Natural killer cell treated with Interleukin-12 subunit alpha and Interleukin-12 subunit beta and Interleukin-15 and Interleukin-18, amount 100 ng/mL, for 72 hours (primary cell): ENCODE measurements around the gene OR9A2. TPM values are rescaled to one million over a fixed set of nuclear protein-coding genes. Genes with fewer than 3 reads are reported as not detected.

Experiments
- ATAC-seq, 2 donors: fragments of 150-1000 bp; cut with Tn5 transposase in 1 of 2; sonication (Bioruptor Pico), chemical (Tn5 transposase) in 1 of 2; 2 replicates each; pipeline ENCODE4 v1.10.0; 2021
- DNase-seq: peaks from one replicate; pipeline ENCODE4 v3.0.0; 2022; ENCODE audit warnings: low spot score
- H3K27ac Mint-ChIP-seq, 2 donors: 1 replicate in 1 of 2; 2 replicates in 1 of 2; pipeline ENCODE4 v1.8.0; 2022; ENCODE audit warnings: mixed read lengths in 2 of 2, mild to moderate bottlenecking in 1 of 2, moderate library complexity in 1 of 2
- H3K27me3 Mint-ChIP-seq, 2 donors: 1 replicate in 1 of 2; 2 replicates in 1 of 2; pipeline ENCODE4 v1.8.0; 2022; ENCODE audit warnings: mixed read lengths in 2 of 2
- H3K36me3 Mint-ChIP-seq: one replicate; pipeline ENCODE4 v1.8.0; 2022; ENCODE audit warnings: mixed read lengths
- H3K4me1 Mint-ChIP-seq, 2 donors: 1 replicate in 1 of 2; 2 replicates in 1 of 2; pipeline ENCODE4 v1.8.0; 2022; ENCODE audit warnings: low read depth in 2 of 2, mixed read lengths in 2 of 2, mild to moderate bottlenecking in 1 of 2
- H3K4me3 Mint-ChIP-seq: one replicate; pipeline ENCODE4 v1.8.0; 2022; ENCODE audit warnings: mixed read lengths
- H3K9me3 Mint-ChIP-seq: 2 replicates; pipeline ENCODE4 v1.8.0; 2022; ENCODE audit warnings: mixed read lengths
- total RNA-seq, 2 donors: library from RNA; stranded (reverse); gene quantifications; one replicate each; pipeline ENCODE4 v1.2.3, GENCODE V29; 2022

OR9A2 gene
- total RNA-seq, 2 donors from 2014 or later = not detected

DNA sequence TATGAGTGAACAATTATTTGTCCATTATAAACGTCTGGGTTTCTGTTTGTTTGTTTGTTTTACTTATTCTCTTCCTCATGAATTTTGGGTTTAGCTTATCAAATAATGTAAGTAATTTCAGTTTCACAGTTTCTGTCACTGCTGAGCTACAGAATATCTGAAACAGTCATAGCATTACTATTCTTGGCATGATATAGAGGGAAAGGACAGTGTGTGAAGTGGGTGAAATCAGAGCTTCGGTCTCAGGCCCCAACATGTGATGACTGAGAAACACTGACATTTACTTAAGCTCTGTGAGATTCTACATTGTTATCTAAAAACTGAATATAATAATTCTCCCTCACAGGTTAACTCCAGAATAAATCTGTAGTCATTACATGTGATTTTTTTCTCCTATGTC is 16.5 kb upstream of the OR9A2 start:
- H3K27me3 Mint-ChIP-seq = peaks cover 17 to 43% of the 10 kb centered on the region in 2 donors
- H3K36me3 Mint-ChIP-seq = no peaks in the 10 kb centered on the region
- no peaks in the 10 kb centered on the region for H3K4me1 Mint-ChIP-seq
- ATAC-seq = no peak
- DNase-seq = no peak
- H3K4me3 Mint-ChIP-seq = no peak overlapping the region
- no peaks in the 10 kb centered on the region for H3K9me3 Mint-ChIP-seq
- H3K27ac Mint-ChIP-seq = no peak overlapping the region

DNA sequence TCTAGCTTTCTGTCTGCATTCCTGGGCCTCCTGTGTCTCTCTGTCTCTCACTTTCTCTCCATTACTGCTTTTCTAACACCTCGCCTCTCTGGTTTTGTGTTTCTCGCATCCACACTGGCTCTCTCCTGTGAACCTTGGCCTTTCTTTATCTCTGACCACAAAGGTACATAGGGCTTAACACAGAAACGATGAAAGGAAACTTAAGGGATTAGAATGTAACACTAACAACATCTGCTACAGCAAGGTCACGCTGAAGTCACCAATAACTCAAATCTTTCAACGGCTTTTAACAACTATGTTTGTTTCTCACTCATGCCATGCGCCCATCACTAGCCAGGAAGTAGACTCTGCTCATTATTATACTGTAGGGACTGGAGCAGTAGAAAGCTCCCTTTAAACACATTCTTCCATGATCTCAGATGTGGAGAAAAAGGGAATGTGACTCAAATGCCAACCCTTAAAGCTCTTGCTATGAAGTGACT is 15.9 kb upstream of the OR9A2 start:
- no peaks in the 10 kb centered on the region for H3K36me3 Mint-ChIP-seq
- no peak overlapping the region for H3K27ac Mint-ChIP-seq
- peaks cover 16 to 44% of the 10 kb centered on the region in 2 donors for H3K27me3 Mint-ChIP-seq
- no peaks in the 10 kb centered on the region for H3K4me1 Mint-ChIP-seq
- no peaks in the 10 kb centered on the region for H3K9me3 Mint-ChIP-seq
- H3K4me3 Mint-ChIP-seq = no peak overlapping the region
- DNase-seq = no peak
- no peak for ATAC-seq

DNA sequence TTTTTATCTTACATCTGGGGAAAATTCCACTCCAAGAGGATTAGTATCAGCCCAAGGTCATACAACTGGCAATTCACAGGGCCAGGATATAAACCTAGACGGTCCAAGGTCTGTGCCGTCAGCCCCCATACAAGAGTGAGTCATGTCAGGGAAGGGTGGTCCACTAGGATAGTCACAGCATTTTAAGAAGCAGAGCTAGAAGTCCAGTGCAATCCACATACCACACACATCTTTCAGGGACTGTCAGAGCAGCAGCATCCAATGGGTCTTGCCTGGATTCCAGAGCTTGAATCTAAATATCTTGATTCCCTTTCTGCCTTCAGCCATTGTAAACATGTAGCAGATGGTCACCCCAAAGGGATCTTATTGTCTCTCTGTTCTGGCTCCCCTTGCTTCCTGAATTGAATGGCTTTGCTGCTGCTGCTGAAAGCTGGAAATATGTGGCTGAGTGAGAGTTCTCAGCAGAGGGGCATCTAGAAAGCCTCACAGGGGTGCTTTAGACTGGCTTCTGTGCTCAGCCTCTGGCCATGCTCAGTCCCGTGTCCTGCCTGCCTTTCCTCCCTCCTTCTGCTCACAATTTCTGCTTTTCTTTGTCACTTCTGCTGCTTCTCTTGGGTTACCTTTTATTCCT is 15.3 kb upstream of the OR9A2 start:
- no peaks in the 10 kb centered on the region for H3K9me3 Mint-ChIP-seq
- H3K4me1 Mint-ChIP-seq = no peaks in the 10 kb centered on the region
- DNase-seq (no peak), ATAC-seq (no peak)
- H3K4me3 Mint-ChIP-seq = no peak overlapping the region
- peaks cover 14 to 42% of the 10 kb centered on the region in 2 donors for H3K27me3 Mint-ChIP-seq
- H3K36me3 Mint-ChIP-seq = no peaks in the 10 kb centered on the region
- no peak overlapping the region for H3K27ac Mint-ChIP-seq

DNA sequence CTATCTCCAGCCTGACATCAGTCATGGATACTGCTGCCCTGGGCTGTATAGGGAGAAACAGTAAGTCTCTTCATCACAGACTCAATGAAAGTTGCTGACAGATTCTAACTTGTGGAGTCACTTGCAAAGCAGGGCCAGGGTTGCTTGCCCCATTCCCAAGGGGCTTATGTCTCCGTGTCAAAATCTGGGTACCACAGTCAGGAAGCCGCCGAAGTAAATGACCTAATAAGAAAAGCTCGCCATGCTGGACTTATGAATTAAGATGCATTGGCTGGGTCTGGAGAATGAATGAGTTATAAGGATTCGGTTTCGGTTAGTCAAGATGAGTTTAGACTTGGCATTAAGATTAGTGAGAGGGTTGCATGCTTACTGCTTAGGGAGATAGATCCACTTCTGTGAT is 14.4 kb upstream of the OR9A2 start:
- peaks cover 13 to 33% of the 10 kb centered on the region in 2 donors for H3K27me3 Mint-ChIP-seq
- no peak overlapping the region for H3K27ac Mint-ChIP-seq
- ATAC-seq (no peak), DNase-seq (no peak)
- H3K4me1 Mint-ChIP-seq = no peaks in the 10 kb centered on the region
- no peaks in the 10 kb centered on the region for H3K9me3 Mint-ChIP-seq
- H3K4me3 Mint-ChIP-seq = no peak overlapping the region
- no peaks in the 10 kb centered on the region for H3K36me3 Mint-ChIP-seq

DNA sequence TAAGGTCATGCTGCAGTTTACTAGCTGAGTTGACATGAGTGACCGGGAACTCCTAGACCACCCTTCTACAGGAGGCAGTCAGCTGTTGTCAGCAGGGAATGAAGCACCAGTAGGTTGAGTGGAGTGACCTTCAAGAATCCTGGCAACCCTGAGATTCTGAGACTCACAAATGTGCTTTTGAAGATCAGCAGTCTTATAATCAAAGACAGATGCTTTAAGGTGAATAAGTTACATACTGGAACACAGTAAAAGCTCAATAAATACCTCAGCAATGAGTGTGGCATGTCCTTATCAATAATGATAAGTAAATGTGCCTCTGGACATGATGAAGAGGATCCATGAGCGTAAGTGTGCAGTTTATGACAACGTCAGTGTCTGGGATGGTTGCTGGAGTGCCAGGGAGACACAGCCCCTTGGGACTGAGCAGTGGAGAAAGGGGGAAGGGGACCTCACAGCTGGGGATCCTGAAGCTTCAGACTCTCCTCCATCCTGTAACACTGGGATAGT is 13.3 kb upstream of the OR9A2 start:
- no peak overlapping the region for H3K4me3 Mint-ChIP-seq
- no peak overlapping the region for H3K27ac Mint-ChIP-seq
- DNase-seq (no peak), ATAC-seq (peak in 1 of 2 donors; percentile 41)
- H3K9me3 Mint-ChIP-seq = no peaks in the 10 kb centered on the region
- H3K36me3 Mint-ChIP-seq = no peaks in the 10 kb centered on the region
- H3K4me1 Mint-ChIP-seq = no peaks in the 10 kb centered on the region
- H3K27me3 Mint-ChIP-seq = peaks cover 12 to 31% of the 10 kb centered on the region in 2 donors

- DNase-seq = no peak
- ATAC-seq = no peak
- peaks cover 18 to 39% of the 10 kb centered on the region in 2 donors for H3K27me3 Mint-ChIP-seq
- H3K27ac Mint-ChIP-seq = no peak overlapping the region
- H3K9me3 Mint-ChIP-seq = peaks cover 5% of the 10 kb centered on the region
- H3K4me1 Mint-ChIP-seq = no peaks in the 10 kb centered on the region
- H3K36me3 Mint-ChIP-seq = peaks cover 6% of the 10 kb centered on the region
- no peak overlapping the region for H3K4me3 Mint-ChIP-seq
These were observed 11.7 kb upstream of the OR9A2 start for GRCh38 chr7:143038635-143039034.

DNA sequence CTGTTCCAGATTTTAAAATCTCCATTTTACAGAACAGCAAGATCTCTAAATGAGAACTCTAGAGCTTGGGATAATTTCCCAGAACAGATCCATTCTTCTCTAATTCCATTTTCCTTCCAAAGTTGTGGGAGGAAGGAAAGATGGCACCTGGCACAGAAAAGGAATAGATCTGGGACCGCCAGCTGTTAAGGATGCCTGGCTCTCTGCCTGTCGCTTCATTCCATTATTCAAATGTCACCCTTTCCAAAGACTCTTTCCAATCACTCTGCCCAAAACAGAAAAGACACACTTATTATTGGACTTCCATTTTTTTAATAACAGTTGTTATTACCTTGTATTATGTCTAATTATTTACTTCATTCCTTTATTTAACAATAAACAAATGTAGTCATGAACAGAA is 751 bp upstream of the OR9A2 start:
- H3K4me3 Mint-ChIP-seq = no peak overlapping the region

DNA sequence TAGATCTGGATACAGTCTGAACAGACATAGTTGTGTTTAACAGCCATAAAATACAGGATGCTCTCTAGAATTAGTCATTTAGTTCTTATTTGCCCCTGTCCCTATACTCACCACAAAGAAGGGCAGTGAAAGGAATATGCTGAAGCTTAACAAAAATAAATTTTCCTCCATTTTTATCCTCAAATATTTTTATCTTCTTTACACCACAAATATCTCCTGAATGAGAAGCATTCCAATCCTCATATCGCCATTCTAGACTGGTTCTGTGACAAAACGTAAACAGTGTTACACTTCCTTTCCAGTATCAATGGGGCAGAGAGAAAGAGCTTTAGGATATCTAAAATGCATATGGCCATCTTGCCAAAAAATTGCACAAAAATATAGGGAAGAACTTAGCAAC is 1.6 kb downstream of the OR9A2 start:
- no peak for ATAC-seq
- Mint-ChIP-seq H3K27me3 (peaks cover 14 to 50% of the 10 kb centered on the region in 2 donors), H3K9me3 (no peaks in the 10 kb centered on the region), H3K27ac (no peak overlapping the region), H3K36me3 (no peaks in the 10 kb centered on the region), H3K4me1 (no peaks in the 10 kb centered on the region), H3K4me3 (no peak overlapping the region)
- DNase-seq = no peak

More for the DNA sequence above, 751 bp upstream of the OR9A2 start:
- DNase-seq = no peak
- Mint-ChIP-seq H3K4me1 (peaks cover 0 to 4% of the 10 kb centered on the region in 2 donors), H3K36me3 (no peaks in the 10 kb centered on the region), H3K27me3 (peaks cover 16 to 52% of the 10 kb centered on the region in 2 donors), H3K9me3 (no peaks in the 10 kb centered on the region), H3K27ac (no peak overlapping the region)
- ATAC-seq = no peak

GRCh38 chr7:143023047-143023446 is 3.9 kb downstream of the OR9A2 start:
- Mint-ChIP-seq H3K36me3 (no peaks in the 10 kb centered on the region), H3K27me3 (peaks cover 13 to 51% of the 10 kb centered on the region in 2 donors), H3K4me3 (no peak overlapping the region), H3K4me1 (no peaks in the 10 kb centered on the region), H3K27ac (no peak overlapping the region), H3K9me3 (no peaks in the 10 kb centered on the region)
- ATAC-seq (peak; percentile 13 to 40), DNase-seq (no peak)

DNA sequence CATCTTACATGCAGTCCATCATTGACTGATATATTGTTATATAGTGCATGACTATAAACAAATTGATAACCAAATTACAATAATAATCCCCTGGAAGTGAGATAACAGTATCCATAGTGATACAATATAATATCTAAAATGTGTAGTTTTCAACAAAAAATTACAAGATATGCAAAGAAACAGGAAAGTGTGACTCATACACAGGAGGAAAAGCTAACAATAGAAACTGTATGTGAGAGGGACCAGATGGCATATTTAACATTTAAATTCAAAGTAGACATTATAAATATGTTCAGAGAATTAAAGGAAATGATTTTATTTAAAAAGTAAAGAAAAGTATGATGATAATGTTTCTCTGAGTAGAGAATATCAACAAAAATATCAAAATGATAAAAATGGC is 8.0 kb downstream of the OR9A2 start:
- Mint-ChIP-seq H3K27me3 (peaks cover 15 to 33% of the 10 kb centered on the region in 2 donors), H3K4me1 (no peaks in the 10 kb centered on the region), H3K27ac (no peak overlapping the region), H3K9me3 (no peaks in the 10 kb centered on the region), H3K4me3 (no peak overlapping the region), H3K36me3 (no peaks in the 10 kb centered on the region)
- ATAC-seq = no peak
- DNase-seq = no peak

- DNase-seq (no peak), ATAC-seq (no peak)
- Mint-ChIP-seq H3K9me3 (no peaks in the 10 kb centered on the region), H3K4me3 (no peak overlapping the region), H3K4me1 (no peaks in the 10 kb centered on the region), H3K27me3 (peaks cover 20 to 38% of the 10 kb centered on the region in 2 donors), H3K36me3 (no peaks in the 10 kb centered on the region), H3K27ac (no peak overlapping the region)
These were observed 9.9 kb downstream of the OR9A2 start for GRCh38 chr7:143016996-143017395.

GRCh38 chr7:143015926-143016490 is 10.9 kb downstream of the OR9A2 start:
- H3K27me3 Mint-ChIP-seq = peaks cover 20 to 33% of the 10 kb centered on the region in 2 donors
- ATAC-seq (no peak), DNase-seq (no peak)
- no peaks in the 10 kb centered on the region for H3K36me3 Mint-ChIP-seq
- no peaks in the 10 kb centered on the region for H3K4me1 Mint-ChIP-seq
- no peaks in the 10 kb centered on the region for H3K9me3 Mint-ChIP-seq
- no peak overlapping the region for H3K4me3 Mint-ChIP-seq
- H3K27ac Mint-ChIP-seq = no peak overlapping the region

DNA sequence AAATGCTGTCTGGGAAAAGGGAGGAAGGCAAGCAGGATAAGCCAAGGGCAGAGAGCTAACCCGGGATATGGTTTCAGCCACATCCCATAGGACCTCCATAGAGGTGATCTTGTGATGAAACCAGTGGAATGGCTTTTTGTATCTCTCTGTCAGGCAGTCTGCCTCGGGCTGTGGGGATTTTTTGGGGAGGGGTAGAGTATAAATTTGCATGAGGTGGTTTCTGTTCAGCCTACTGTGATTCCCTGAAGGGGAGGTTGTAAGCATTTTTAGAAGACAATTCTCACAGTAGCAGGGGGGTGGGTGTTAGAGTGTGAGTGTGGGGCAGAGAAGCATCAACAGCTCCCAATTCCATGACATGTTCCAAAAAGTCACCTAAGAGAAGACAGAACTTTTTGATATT is 11.8 kb downstream of the OR9A2 start:
- Mint-ChIP-seq H3K4me1 (no peaks in the 10 kb centered on the region), H3K27ac (no peak overlapping the region), H3K4me3 (no peak overlapping the region), H3K36me3 (no peaks in the 10 kb centered on the region), H3K27me3 (peaks cover 22 to 35% of the 10 kb centered on the region in 2 donors), H3K9me3 (no peaks in the 10 kb centered on the region)
- DNase-seq (no peak), ATAC-seq (peak in 1 of 2 donors; percentile 26)

GRCh38 chr7:143013893-143014292 is 13.0 kb downstream of the OR9A2 start:
- Mint-ChIP-seq H3K4me3 (no peak overlapping the region), H3K4me1 (no peaks in the 10 kb centered on the region), H3K9me3 (no peaks in the 10 kb centered on the region), H3K36me3 (no peaks in the 10 kb centered on the region), H3K27me3 (peaks cover 24 to 39% of the 10 kb centered on the region in 2 donors), H3K27ac (no peak overlapping the region)
- DNase-seq (no peak), ATAC-seq (no peak)
